AG10803 (cell line): ENCODE data around the gene TMEM242.
A peak's percentile ranks its signal among the peaks of the same experiment; 100 is the strongest.
"Not testable (repeated sequence)": the region's sequence is repeated elsewhere in the genome, so short reads cannot be mapped to it uniquely, and the experiment has no call there.

Source experiments
- DNase-seq: peaks from one replicate; pipeline ENCODE4 v3.0.0; 2010; ENCODE audit warnings: low read depth
- H3K4me3 ChIP-seq: 2 replicates; pipeline ENCODE4 v1.5.1; 2011; ENCODE audit warnings: mild to moderate bottlenecking, low read length, control low read depth
- CTCF ChIP-seq: conservative IDR thresholded peaks from 2 replicates; pipeline ENCODE4 v1.5.1; 2011; ENCODE audit warnings: mild to moderate bottlenecking, low read length, control low read depth, inconsistent platforms

TMEM242 gene

DNA sequence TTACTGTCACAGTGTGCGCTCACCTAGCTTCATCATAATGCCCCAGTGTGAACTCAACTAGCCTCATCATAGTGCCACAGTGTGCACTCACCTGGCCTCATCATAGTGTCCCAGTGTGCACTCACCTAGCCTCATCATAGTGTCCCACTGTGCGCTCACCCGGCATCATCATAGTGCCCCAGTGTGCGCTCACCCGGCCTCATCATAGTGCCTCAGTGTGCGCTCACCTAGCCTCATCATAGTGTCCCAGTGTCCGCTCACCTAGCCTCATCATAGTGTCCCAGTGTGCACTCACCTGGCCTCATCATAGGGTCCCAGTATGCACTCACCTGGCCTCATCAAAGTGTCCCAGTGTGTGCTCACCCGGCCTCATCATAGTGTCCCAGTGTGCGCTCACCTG, 10.6 kb downstream of the TMEM242 start:
- H3K4me3 ChIP-seq, result no peak overlapping the region
- TF ChIP-seq CTCF, result no peak
- DNase-seq, result no peak

- DNase-seq, result not testable (repeated sequence)
These were observed 12.6 kb downstream of the TMEM242 start for GRCh38 chr6:157310693-157311092.

GRCh38 chr6:157307661-157308060, 15.7 kb downstream of the TMEM242 start:
- no peak overlapping the region for H3K4me3 ChIP-seq
- DNase-seq, result no peak
- TF ChIP-seq CTCF, result no peak

More at GRCh38 chr6:157310693-157311092, 12.6 kb downstream of the TMEM242 start:
- not testable (repeated sequence) for H3K4me3 ChIP-seq

GRCh38 chr6:157305670-157306653, 17.4 kb downstream of the TMEM242 start:
- no peak for DNase-seq
- TF ChIP-seq CTCF, result no peak
- H3K4me3 ChIP-seq, result no peak overlapping the region

DNA sequence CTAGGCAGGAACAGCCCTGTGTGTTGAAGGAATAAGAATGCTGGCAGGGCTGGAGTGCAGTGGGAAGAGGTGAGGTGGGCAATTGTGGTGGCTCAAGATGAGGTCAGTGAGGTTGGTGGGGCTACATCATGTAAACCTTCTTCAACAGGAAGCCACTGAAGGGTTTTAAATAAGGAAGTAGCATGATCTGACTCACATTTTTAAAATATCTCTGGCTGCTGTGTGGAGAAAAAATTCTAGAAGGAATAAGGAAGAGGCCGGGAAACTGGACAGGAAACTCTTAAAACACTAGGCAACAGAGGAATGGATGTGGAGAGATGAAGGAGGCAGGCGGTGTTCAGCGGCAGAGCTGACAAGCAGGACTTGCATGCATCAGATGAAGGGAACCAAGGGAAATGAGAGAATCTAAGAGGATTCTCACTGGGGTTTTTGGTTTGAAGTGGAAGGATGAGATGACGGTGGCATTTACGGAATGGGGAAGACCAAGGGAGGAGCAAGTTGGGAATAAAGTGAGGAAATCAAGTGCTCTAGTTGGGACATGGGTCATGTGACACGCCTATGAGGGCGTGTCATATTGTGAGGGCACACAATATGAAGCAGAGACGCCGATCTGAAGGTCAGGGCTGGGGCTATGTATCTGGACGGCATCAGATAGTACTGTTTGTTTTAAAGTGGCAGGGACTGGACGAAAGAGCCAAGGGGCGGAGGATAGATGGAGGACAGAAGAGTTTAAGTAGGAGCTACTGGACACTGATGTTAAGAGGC, 18.2 kb downstream of the TMEM242 start:
- no peak for TF ChIP-seq CTCF
- no peak overlapping the region for H3K4me3 ChIP-seq
- DNase-seq, result peak; percentile 38

GRCh38 chr6:157302736-157303135, 20.6 kb downstream of the TMEM242 start:
- no peak for DNase-seq
- TF ChIP-seq CTCF, result no peak
- no peak overlapping the region for H3K4me3 ChIP-seq

DNA sequence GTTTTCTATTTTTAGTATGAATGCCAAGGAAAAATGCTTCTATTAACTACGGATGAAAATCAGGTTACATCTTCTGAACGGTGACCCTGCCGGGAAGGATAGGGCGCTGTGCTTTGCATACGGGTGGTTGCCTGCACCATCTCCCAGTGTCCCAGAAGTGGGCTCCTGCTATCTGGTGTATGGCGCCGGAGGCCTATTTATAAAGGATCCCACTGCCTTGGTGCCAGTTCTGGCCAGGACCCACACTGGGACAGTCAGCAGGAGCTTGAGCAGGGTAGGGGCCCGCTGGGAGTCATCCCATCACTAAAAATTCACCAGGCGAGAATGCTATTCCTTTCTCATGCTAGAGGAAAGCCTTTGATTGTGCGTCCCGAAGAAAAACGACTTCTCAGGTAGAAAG, 22.9 kb downstream of the TMEM242 start:
- TF ChIP-seq CTCF, result no peak
- no peak for DNase-seq
- no peak overlapping the region for H3K4me3 ChIP-seq
